Naive thymus-derived CD8-positive, alpha-beta T cell (primary cell): ENCODE results near the gene HMG20A. TPM values are rescaled to one million over a fixed set of nuclear protein-coding genes. Genes with fewer than 3 reads are reported as not detected.

Experiments
- ATAC-seq, 2 donors: fragments of 150-1000 bp; cut with Tn5 transposase in 1 of 2; sonication (Bioruptor Pico), chemical (Tn5 transposase) in 1 of 2; 1 replicate in 1 of 2; 2 replicates in 1 of 2; pipeline ENCODE4 v1.10.0; 2021; ENCODE audit warnings: mild to moderate bottlenecking in 2 of 2, moderate library complexity in 2 of 2
- POLR2A ChIA-PET: fragments of 350-600 bp; sonication (Branson Sonifier 250); formaldehyde crosslinking; loops from one replicate; lab custom pipeline; 2021; ENCODE audit warnings: antibody characterized with exemption; lab: Charles Lee
- DNase-seq, 10 donors: peaks; one replicate each; pipeline versions ENCODE4 v3.0.0 to v3.0.0-alpha.2; 2020 to 2022
- H3K27ac Mint-ChIP-seq, 10 donors: one replicate each; pipeline ENCODE4 v1.8.0; 2020 to 2022; ENCODE audit warnings: mild to moderate bottlenecking in 10 of 10, mixed read lengths in 10 of 10, moderate library complexity in 4 of 10, inconsistent platforms in 1 of 10
- H3K27me3 Mint-ChIP-seq, 5 donors: one replicate each; pipeline ENCODE4 v1.8.0; 2021 to 2022; ENCODE audit warnings: mixed read lengths in 5 of 5
- H3K36me3 Mint-ChIP-seq, 3 donors: one replicate each; pipeline ENCODE4 v1.8.0; 2020 to 2022; ENCODE audit warnings: mixed read lengths in 3 of 3, mild to moderate bottlenecking in 2 of 3, inconsistent platforms in 1 of 3
- H3K4me1 Mint-ChIP-seq, 4 donors: one replicate each; pipeline ENCODE4 v1.8.0; 2021 to 2022; ENCODE audit warnings: mixed read lengths in 4 of 4
- H3K4me3 Mint-ChIP-seq, 10 donors: one replicate each; pipeline ENCODE4 v1.8.0; 2020 to 2022; ENCODE audit warnings: mild to moderate bottlenecking in 10 of 10, mixed read lengths in 10 of 10, moderate library complexity in 6 of 10, inconsistent platforms in 1 of 10
- H3K9me3 Mint-ChIP-seq, 9 donors: one replicate each; pipeline ENCODE4 v1.8.0; 2020 to 2022; ENCODE audit warnings: mixed read lengths in 9 of 9, mild to moderate bottlenecking in 3 of 9, inconsistent platforms in 1 of 9, moderate library complexity in 1 of 9
- polyA plus RNA-seq, 3 donors: library from polyadenylated mRNA; unstranded; fragments of 300-500 nt; fragmentation: Illumina TruSeq; gene quantifications; one replicate each; pipeline ENCODE4 v1.2.3, GENCODE V29; 2021
- total RNA-seq, 8 experiments: library from RNA in 2 of 8; stranded (reverse) in 2 of 8; gene quantifications; one replicate each; pipeline ENCODE4 v1.2.3 and lab custom pipeline; 2021 to 2026

HMG20A gene
- total and polyA plus RNA-seq, 5 experiments from 2014 or later: 28.7 to 72.4 (median 35.7) TPM

DNA sequence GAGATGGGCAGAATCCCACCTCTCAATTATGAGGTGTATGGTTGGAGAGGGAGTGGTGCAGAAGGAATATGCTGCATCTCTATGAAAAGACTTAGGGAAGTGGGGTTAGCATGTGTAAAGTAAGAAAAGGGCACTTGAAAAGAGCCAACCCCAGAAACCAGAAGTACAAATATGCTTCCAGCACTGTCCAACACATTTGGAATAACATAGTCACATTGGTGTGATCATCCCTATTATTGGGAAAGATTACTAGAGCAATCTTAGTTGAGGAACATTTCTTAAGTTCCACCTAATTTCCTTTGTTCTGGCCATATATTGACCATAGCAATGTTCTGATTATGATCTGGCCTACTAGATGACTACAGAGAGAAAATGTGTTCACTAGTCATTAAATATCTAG is 34.3 kb downstream of the HMG20A start:
- peaks cover 28 to 44% (median 37%) of the 10 kb centered on the region in 4 donors for H3K4me1 Mint-ChIP-seq
- no peaks in the 10 kb centered on the region for H3K9me3 Mint-ChIP-seq
- no peaks in the 10 kb centered on the region for H3K27me3 Mint-ChIP-seq
- DNase-seq (no peak), ATAC-seq (no peak)
- H3K36me3 Mint-ChIP-seq: peaks cover 0 to 25% (median 24%) of the 10 kb centered on the region in 3 donors
- H3K27ac Mint-ChIP-seq: peak overlapping the region in 2 of 10 donors; percentile 0 to 36
- POLR2A ChIA-PET: no interaction called here
- H3K4me3 Mint-ChIP-seq: no peak overlapping the region

DNA sequence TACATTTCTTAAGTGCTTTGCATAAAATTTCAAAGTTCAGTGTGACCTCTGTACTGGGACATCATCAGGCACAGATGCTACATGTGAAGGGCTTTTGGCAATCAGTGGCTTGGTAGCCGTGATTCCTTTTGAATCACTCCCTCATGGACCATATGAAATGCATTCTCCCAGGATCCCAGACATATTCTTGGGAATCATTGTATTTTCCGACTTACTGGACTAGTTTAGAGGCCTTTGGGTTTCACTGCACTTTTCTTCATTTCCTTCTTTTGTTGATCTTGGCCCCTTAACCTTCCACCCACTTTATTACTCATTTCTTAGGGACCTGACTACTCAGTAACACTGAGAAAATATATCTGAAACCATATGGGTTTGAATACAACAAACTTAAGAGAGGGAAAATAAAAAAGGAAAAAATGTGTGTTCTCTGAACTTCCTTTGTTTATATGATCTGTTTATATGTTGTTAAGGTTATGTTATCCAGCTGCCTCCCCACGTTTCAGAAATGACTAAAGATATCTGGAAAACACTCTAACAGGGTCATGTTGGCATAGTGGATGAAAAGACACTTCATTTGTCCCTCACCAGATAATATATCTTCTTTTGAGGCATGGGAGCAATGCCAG is 35.1 kb downstream of the HMG20A start:
- Mint-ChIP-seq H3K27me3 (no peaks in the 10 kb centered on the region), H3K9me3 (no peaks in the 10 kb centered on the region), H3K4me1 (peaks cover 32 to 49% (median 38%) of the 10 kb centered on the region in 4 donors), H3K27ac (peak overlapping the region in 2 of 10 donors; percentile 22 to 71), H3K36me3 (peaks cover 0 to 27% (median 24%) of the 10 kb centered on the region in 3 donors), H3K4me3 (no peak overlapping the region)
- no peak for DNase-seq
- POLR2A ChIA-PET: no interaction called here
- no peak for ATAC-seq

DNA sequence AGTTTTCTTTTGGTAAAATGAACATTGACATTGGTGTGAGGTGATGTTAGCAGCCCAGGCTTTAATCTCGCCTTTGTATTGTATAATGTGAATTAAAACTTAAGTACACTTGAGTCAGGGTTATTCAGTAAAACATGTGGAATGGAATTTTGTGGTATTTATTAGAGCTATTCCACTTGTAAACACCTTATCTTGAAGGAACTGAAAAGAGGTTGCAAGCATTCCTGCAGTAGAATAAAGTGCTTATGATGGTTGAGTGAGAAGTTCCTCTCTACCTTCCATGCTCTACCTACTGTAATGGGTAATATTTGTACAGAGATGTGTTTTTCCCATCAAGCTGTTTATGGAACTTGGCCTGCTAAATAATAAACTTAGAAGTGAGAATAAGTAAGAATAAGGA is 36.1 kb downstream of the HMG20A start:
- Mint-ChIP-seq H3K36me3 (peaks cover 0 to 34% (median 18%) of the 10 kb centered on the region in 3 donors), H3K9me3 (no peaks in the 10 kb centered on the region), H3K27ac (peak overlapping the region in 5 of 10 donors; percentile 7 to 75 (median 61)), H3K4me1 (peaks cover 32 to 55% (median 39%) of the 10 kb centered on the region in 4 donors), H3K27me3 (no peaks in the 10 kb centered on the region), H3K4me3 (peak overlapping the region in 2 of 10 donors; percentile 54 to 56)
- ATAC-seq (no peak), DNase-seq (no peak)
- POLR2A ChIA-PET: interaction anchor here (1.1 kb wide), 1 partner anchor 35 kb away, joined by 3 read pairs; no protein-coding TSS in a partner anchor

DNA sequence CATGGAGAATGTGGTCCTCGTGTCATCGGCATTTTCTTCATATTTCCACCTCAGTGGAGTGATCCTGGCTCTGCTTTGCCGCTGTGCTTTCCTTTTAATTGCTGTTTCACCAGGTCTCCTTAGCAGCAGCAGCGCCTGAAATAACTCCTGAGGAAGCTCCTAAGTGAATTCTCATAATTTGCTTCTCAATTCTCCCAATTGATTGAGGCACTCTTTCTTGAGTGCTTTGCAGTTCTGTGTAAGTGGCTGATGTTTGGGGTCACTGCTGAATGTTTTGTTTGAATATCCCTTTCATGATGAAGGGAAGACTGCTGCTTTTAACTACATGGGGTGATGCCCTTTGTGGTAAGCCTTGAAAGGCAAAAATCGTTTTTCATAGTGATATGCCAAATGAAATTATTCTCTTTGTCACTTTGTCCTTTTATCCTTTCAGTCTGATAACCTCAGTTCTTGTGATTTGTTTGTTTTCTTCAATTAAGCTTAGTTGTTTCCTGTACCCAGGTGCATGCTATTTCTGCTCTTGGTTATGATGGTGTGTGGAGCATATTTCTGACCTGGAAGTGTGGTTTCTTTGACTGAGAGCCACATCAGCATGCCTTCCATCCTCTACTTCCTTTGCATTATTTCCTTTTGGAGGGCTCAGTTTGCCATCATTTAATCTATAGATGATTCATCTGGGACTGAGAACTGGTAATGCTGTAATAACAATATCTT is 36.7 kb downstream of the HMG20A start:
- Mint-ChIP-seq H3K9me3 (no peaks in the 10 kb centered on the region), H3K4me3 (peak overlapping the region in 9 of 10 donors; percentile 8 to 57 (median 46)), H3K36me3 (peaks cover 0 to 35% (median 18%) of the 10 kb centered on the region in 3 donors), H3K4me1 (peaks cover 28 to 49% (median 39%) of the 10 kb centered on the region in 4 donors), H3K27ac (peak overlapping the region in 8 of 10 donors; percentile 7 to 75 (median 54)), H3K27me3 (no peaks in the 10 kb centered on the region)
- POLR2A ChIA-PET: interaction anchor here (1.1 kb wide), 1 partner anchor 36 kb away, joined by 3 read pairs; no protein-coding TSS in a partner anchor
- DNase-seq (peak in 2 of 10 donors; percentile 21 to 30), ATAC-seq (peak; percentile 41 to 77)

DNA sequence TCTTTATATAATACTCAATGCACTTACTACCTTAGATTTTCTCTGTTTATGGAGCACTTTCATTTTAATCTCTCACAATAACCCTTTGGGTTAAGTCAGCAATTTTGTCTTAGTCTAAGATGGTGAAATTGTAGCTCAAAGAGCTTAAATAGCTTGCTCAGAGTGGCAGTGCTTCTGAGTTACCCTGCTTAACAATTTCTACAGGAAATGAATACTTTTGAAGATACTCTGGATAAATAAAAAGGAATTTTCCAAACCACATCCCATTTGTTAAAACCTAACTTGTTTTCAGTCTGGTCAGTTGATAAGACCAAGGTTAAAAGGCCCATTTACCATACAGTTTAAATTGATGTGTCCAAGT is 37.2 kb downstream of the HMG20A start:
- H3K27ac Mint-ChIP-seq: peak overlapping the region in 4 of 10 donors; percentile 7 to 75 (median 28)
- DNase-seq (no peak), ATAC-seq (peak in 1 of 2 donors; percentile 29)
- POLR2A ChIA-PET: no interaction called here
- no peaks in the 10 kb centered on the region for H3K27me3 Mint-ChIP-seq
- peak overlapping the region in 7 of 10 donors; percentile 8 to 57 (median 54) for H3K4me3 Mint-ChIP-seq
- H3K36me3 Mint-ChIP-seq: peaks cover 0 to 35% (median 18%) of the 10 kb centered on the region in 3 donors
- H3K4me1 Mint-ChIP-seq: peaks cover 27 to 46% (median 39%) of the 10 kb centered on the region in 4 donors
- H3K9me3 Mint-ChIP-seq: no peaks in the 10 kb centered on the region

DNA sequence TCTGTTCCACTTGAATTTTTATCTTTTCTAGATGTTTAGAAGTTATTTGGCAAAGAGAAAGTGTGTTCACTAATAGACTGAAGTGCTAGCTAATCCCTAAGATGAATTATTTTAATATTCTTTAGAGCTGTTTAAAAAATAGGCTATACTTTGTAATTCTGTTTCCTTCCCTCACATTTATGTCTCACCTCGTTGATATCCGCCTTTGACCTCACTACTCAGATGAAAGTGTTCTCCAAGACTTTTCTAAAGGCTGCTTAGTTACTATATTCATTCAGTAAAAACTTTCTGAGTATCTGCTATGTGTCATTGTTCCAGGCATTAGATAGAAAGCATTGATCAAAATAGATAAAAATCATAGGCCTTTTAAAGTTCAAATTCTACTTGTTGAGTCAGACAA is 38.3 kb downstream of the HMG20A start:
- Mint-ChIP-seq H3K36me3 (peaks cover 0 to 35% (median 18%) of the 10 kb centered on the region in 3 donors), H3K27ac (peak overlapping the region in 4 of 10 donors; percentile 9 to 49 (median 22)), H3K4me3 (no peak overlapping the region), H3K4me1 (peaks cover 27 to 46% (median 39%) of the 10 kb centered on the region in 4 donors), H3K9me3 (no peaks in the 10 kb centered on the region), H3K27me3 (no peaks in the 10 kb centered on the region)
- DNase-seq (no peak), ATAC-seq (no peak)
- POLR2A ChIA-PET: no interaction called here

DNA sequence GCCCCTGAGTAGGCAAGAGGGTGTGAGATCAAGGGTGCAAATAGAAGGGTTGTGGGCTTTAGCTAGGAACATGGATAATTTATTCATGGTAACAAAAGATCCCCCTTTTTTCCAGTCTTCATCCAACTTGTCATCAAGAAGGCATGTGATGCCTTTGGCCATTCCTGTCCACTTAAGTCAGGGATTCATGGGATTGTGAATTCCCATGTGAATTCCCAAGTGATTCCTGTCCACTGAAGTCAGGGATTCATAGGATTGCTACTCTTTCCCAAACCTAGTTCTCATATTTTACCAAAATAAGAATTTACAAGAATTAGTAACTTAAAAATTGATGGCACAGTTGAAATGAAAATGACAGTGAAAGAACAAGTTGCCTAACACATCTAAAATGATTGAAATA is 40.8 kb downstream of the HMG20A start:
- no peak overlapping the region for H3K4me3 Mint-ChIP-seq
- peaks cover 2 to 48% (median 25%) of the 10 kb centered on the region in 3 donors for H3K36me3 Mint-ChIP-seq
- H3K27ac Mint-ChIP-seq: peak overlapping the region in 2 of 10 donors; percentile 19 to 31
- ATAC-seq (no peak), DNase-seq (no peak)
- no peaks in the 10 kb centered on the region for H3K9me3 Mint-ChIP-seq
- POLR2A ChIA-PET: no interaction called here
- no peaks in the 10 kb centered on the region for H3K27me3 Mint-ChIP-seq
- H3K4me1 Mint-ChIP-seq: peaks cover 18 to 26% (median 22%) of the 10 kb centered on the region in 4 donors

DNA sequence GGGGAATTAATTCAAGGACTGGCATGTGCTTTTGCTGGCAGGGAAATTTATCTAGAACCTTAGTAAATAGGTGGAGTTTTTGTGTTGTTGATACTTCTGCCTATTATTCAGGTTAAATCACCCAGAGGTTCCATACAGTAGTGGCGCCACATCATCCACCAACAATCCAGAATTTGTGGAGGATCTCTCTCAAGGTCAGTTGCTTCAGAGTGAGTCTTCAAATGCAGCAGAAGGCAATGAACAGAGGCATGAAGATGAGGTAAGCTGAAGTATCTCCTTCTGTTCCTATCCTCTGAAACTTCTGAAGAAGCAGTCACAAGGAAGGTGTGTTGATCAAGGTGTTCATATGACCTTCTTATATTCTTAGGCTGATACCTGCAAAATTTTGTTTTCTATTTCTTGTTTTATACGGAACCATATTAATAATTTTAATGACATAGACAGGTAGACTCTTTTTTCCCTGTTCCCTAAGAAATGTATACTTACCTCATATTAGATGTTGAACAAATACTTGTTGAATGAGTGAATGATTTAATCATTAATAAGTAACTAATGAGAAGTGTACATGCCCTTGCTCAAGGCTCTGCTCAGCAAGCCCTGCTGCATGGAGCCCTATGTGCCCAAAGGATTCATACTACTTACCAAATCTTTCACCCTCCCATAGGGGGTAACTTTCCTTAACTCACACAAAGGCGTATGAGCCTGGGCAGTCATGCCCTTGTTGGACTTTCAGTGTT is 43.6 kb downstream of the HMG20A start:
- no peak for DNase-seq
- Mint-ChIP-seq H3K27me3 (no peaks in the 10 kb centered on the region), H3K4me3 (no peak overlapping the region)

DNA sequence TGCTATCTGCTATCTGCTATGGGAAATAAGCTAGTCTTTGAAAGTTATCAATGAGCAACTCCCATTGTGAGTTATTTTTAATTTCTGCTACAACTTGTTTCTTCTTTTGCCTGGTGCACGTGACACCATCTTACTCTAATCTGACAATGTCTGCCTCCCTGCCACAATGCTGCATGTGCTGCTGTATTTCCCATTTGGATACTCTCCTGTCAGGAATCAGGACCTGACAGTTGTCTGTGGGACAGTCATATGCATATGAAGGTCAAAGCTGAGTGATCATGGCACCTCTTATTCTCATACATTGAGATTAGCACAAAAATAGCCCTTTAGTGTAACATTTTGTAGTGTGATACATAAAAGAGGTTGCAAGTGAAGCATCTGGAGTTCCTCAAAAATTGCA is 45.8 kb downstream of the HMG20A start:
- Mint-ChIP-seq H3K27me3 (no peaks in the 10 kb centered on the region), H3K27ac (peak overlapping the region in 1 of 10 donors; percentile 4), H3K4me1 (peaks cover 0 to 6% (median 1%) of the 10 kb centered on the region in 4 donors), H3K4me3 (no peak overlapping the region), H3K9me3 (no peaks in the 10 kb centered on the region), H3K36me3 (peaks cover 7 to 63% (median 23%) of the 10 kb centered on the region in 3 donors)
- no peak for ATAC-seq
- no peak for DNase-seq
- POLR2A ChIA-PET: no interaction called here

More for the DNA sequence above, 43.6 kb downstream of the HMG20A start:
- POLR2A ChIA-PET: no interaction called here
- H3K27ac Mint-ChIP-seq: no peak overlapping the region
- ATAC-seq: no peak
- peaks cover 2 to 17% (median 7%) of the 10 kb centered on the region in 4 donors for H3K4me1 Mint-ChIP-seq
- H3K36me3 Mint-ChIP-seq: peaks cover 7 to 64% (median 25%) of the 10 kb centered on the region in 3 donors
- no peaks in the 10 kb centered on the region for H3K9me3 Mint-ChIP-seq

DNA sequence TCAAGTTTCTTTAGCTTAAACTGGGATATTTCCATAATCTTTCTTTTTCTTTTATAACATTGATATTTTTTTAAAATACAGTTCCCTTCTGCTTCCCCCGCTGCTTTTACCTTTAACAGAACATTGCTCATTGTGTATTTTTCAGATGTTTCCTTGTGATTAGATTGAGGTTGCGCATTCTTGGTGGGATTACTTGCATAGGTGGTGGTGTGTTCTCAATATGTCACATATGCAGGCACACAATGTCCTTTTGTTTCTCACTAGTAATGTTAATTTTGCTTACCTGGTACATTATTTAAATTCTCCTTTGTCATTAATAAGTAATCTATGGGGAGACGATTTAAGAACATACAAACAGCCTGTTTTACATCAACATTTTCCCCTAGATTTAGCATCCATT is 48.2 kb downstream of the HMG20A start:
- Mint-ChIP-seq H3K27ac (no peak overlapping the region), H3K36me3 (peaks cover 7 to 80% (median 26%) of the 10 kb centered on the region in 3 donors), H3K9me3 (no peaks in the 10 kb centered on the region), H3K27me3 (no peaks in the 10 kb centered on the region), H3K4me1 (peaks cover 0 to 6% (median 1%) of the 10 kb centered on the region in 4 donors), H3K4me3 (no peak overlapping the region)
- DNase-seq (no peak), ATAC-seq (no peak)
- POLR2A ChIA-PET: no interaction called here

DNA sequence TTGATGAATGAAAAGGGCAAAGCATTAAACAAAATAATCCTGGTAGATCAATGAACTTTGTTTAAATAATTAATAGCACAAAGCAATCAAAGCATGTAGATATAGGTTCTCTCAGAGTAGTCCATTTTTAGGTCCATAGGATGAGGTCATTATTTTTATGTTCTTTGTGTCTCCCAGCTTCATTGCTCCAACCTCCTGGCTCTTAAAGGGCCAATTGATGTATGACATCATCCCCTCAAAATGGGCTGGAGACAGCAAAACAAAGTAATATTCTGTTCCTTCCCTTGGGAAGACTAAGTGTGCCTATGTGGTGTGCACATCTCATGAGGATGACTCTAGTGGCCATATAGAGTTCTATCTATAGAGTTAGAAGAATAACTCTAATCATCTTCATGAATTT is 49.5 kb downstream of the HMG20A start:
- ATAC-seq: no peak
- POLR2A ChIA-PET: no interaction called here
- peak overlapping the region in 1 of 10 donors; percentile 32 for H3K27ac Mint-ChIP-seq
- peaks cover 7 to 92% (median 27%) of the 10 kb centered on the region in 3 donors for H3K36me3 Mint-ChIP-seq
- H3K4me1 Mint-ChIP-seq: peaks cover 0 to 6% (median 2%) of the 10 kb centered on the region in 4 donors
- no peaks in the 10 kb centered on the region for H3K9me3 Mint-ChIP-seq
- DNase-seq: no peak
- H3K27me3 Mint-ChIP-seq: no peaks in the 10 kb centered on the region
- no peak overlapping the region for H3K4me3 Mint-ChIP-seq

DNA sequence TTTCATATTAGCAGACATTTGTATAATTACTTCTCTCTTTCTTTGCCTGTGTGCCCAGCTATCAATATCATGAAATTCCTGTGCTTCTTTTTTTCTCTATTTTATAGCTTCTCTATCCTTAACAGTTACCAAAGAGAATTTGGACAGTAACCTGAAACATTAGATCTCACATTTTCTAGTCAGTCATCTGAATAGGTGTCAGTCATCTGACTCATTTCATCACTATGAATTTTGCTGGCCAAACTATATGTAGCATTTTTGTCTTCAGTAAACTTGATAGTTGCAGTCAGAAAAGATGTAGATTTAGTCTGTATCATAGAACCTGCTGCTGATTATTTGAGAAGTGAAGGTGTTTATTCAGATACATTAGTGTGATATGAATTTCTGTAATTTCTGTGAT is 52.6 kb downstream of the HMG20A start:
- Mint-ChIP-seq H3K4me1 (peaks cover 0 to 4% (median 1%) of the 10 kb centered on the region in 4 donors), H3K9me3 (no peaks in the 10 kb centered on the region), H3K27me3 (no peaks in the 10 kb centered on the region), H3K27ac (peak overlapping the region in 2 of 10 donors; percentile 26 to 35), H3K4me3 (no peak overlapping the region), H3K36me3 (peaks cover 0 to 90% (median 29%) of the 10 kb centered on the region in 3 donors)
- POLR2A ChIA-PET: no interaction called here
- no peak for ATAC-seq
- DNase-seq: no peak
